SK-N-SH (cell line): ENCODE data around the gene OGFRL1. TPM values are rescaled to one million over a fixed set of nuclear protein-coding genes. Genes with fewer than 3 reads are reported as not detected.

Experiments used
- CTCF ChIA-PET: fragments of 300-600, 350-600 bp; formaldehyde crosslinking; extraction: SDS; loops from one replicate; lab custom pipeline; 2021; lab: Yijun Ruan, JAX
- POLR2A ChIA-PET: fragments of 350-600 bp; sonication (Branson Sonifier 250); formaldehyde crosslinking; extraction: SDS; loops from one replicate; lab custom pipeline; 2020; ENCODE audit warnings: antibody characterized with exemption, inconsistent platforms; lab: Yijun Ruan, JAX
- DNase-seq: peaks from one replicate; pipeline ENCODE4 v3.0.0; 2012
- H2AFZ ChIP-seq: fragments of 200-600 bp; sonication (generic); 2 replicates; pipeline ENCODE4 v1.8.1; 2016; ENCODE audit warnings: antibody characterized with exemption, mild to moderate bottlenecking, low read depth
- H3F3A ChIP-seq: fragments of 200-600 bp; sonication (generic); replicated peaks from 2 replicates; pipeline ENCODE3; 2016; ENCODE audit warnings: antibody characterized with exemption, mild to moderate bottlenecking; ENCODE audit not compliant: insufficient read depth
- H3K27ac ChIP-seq, 2 experiments: fragments of 200-500 bp in 1 of 2; fragments of 200-600 bp in 1 of 2; sonication (Bioruptor generic) in 1 of 2; sonication (generic), shearing (Covaris generic) in 1 of 2; 2 replicates each; pipeline versions ENCODE4 v1.5.1 to v1.6.1; 2014 to 2016; ENCODE audit warnings: low read depth in 2 of 2, inconsistent platforms in 1 of 2, low read length in 1 of 2, mild to moderate bottlenecking in 1 of 2, mixed read lengths in 1 of 2
- H3K27me3 ChIP-seq: fragments of 200-600 bp; sonication (generic), shearing (Covaris generic); 2 replicates; pipeline ENCODE4 v1.6.1; 2016; ENCODE audit warnings: mixed run types; ENCODE audit not compliant: insufficient read depth
- H3K36me3 ChIP-seq, 2 experiments: fragments of 200-500 bp in 1 of 2; fragments of 200-600 bp in 1 of 2; sonication (Bioruptor generic) in 1 of 2; sonication (generic) in 1 of 2; replicated peaks in 1 of 2; 2 replicates each; pipeline versions ENCODE3 to v1.5.1; 2014 to 2016; ENCODE audit warnings: low read length in 1 of 2, mild to moderate bottlenecking in 1 of 2; ENCODE audit not compliant: insufficient read depth in 2 of 2, control insufficient read depth in 1 of 2
- H3K4me1 ChIP-seq, 2 experiments: fragments of 200-500 bp in 1 of 2; fragments of 200-600 bp in 1 of 2; sonication (Bioruptor generic) in 1 of 2; sonication (generic), shearing (Covaris generic) in 1 of 2; 2 replicates each; pipeline versions ENCODE4 v1.5.1 to v1.6.1; 2014 to 2016; ENCODE audit warnings: low read depth in 1 of 2, low read length in 1 of 2, mixed run types in 1 of 2; ENCODE audit not compliant: insufficient read depth in 2 of 2, control insufficient read depth in 1 of 2
- H3K4me2 ChIP-seq: fragments of 200-600 bp; sonication (generic), shearing (Covaris generic); 2 replicates; pipeline ENCODE4 v1.6.1; 2017; ENCODE audit warnings: mixed run types
- H3K4me3 ChIP-seq, 2 experiments: fragments of 200-500 bp in 1 of 2; fragments of 200-600 bp in 1 of 2; sonication (Bioruptor generic) in 1 of 2; sonication (generic), shearing (Covaris generic) in 1 of 2; 2 replicates each; pipeline versions ENCODE4 v1.5.1 to v1.8.1; 2014 to 2016; ENCODE audit warnings: low read depth in 2 of 2, inconsistent platforms in 1 of 2, low read length in 1 of 2, mild to moderate bottlenecking in 1 of 2, mixed read lengths in 1 of 2, moderate library complexity in 1 of 2
- H3K79me2 ChIP-seq: fragments of 200-600 bp; sonication (generic); 2 replicates; pipeline ENCODE4 v1.8.1; 2017; ENCODE audit warnings: mild to moderate bottlenecking; ENCODE audit not compliant: insufficient read depth
- H3K9ac ChIP-seq: fragments of 200-600 bp; sonication (generic); 2 replicates; pipeline ENCODE4 v1.6.1; 2017; ENCODE audit warnings: mixed run types
- H3K9me2 ChIP-seq: fragments of 200-600 bp; sonication (generic); 2 replicates; pipeline ENCODE4 v1.6.1; 2017; ENCODE audit warnings: mixed run types
- H3K9me3 ChIP-seq: fragments of 200-600 bp; sonication (generic); 2 replicates; pipeline ENCODE4 v1.6.1; 2017; ENCODE audit warnings: mixed run types, mild to moderate bottlenecking, moderate library complexity
- H4K20me1 ChIP-seq: fragments of 200-600 bp; sonication (generic); 2 replicates; pipeline ENCODE4 v1.6.1; 2017; ENCODE audit warnings: mild to moderate bottlenecking, mixed run types; ENCODE audit not compliant: insufficient read depth
- EZH2phosphoT487 ChIP-seq: fragments of 200-600 bp; sonication (generic); IDR thresholded peaks from 2 replicates; pipeline ENCODE4 v1.6.1; 2017; ENCODE audit warnings: low read depth, mixed run types, mild to moderate bottlenecking, antibody characterized with exemption, moderate library complexity, borderline replicate concordance
- FOXM1 ChIP-seq: IDR thresholded peaks from 2 replicates; pipeline ENCODE4 v1.4.0; 2012; ENCODE audit warnings: low read depth, mild to moderate bottlenecking
- MXI1 ChIP-seq: IDR thresholded peaks from 2 replicates; pipeline ENCODE4 v1.6.1; 2012; ENCODE audit warnings: mild to moderate bottlenecking, low read depth, low read length, improper control_type of control experiment
- NFIC ChIP-seq: IDR thresholded peaks from 2 replicates; pipeline ENCODE4 v1.4.0; 2012; ENCODE audit warnings: borderline replicate concordance
- RAD21 ChIP-seq: IDR thresholded peaks from 2 replicates; pipeline ENCODE4 v1.6.1; 2012; ENCODE audit warnings: mild to moderate bottlenecking, low read length
- RCOR1 ChIP-seq: fragments of 150-350 bp; IDR thresholded peaks from 2 replicates; pipeline ENCODE4 v1.6.1; 2017; ENCODE audit warnings: antibody characterized with exemption, low read length
- RXRA ChIP-seq: IDR thresholded peaks from 2 replicates; pipeline ENCODE4 v1.4.0; 2012; ENCODE audit warnings: low read depth, mild to moderate bottlenecking, borderline replicate concordance
- YY1 ChIP-seq: IDR thresholded peaks from 2 replicates; pipeline ENCODE4 v1.4.0; 2012; ENCODE audit warnings: low read depth, mild to moderate bottlenecking
- WGBS: methylation state at CpG from one replicate; pipeline ENCODE4 v1.1.6; 2017; ENCODE audit warnings: low lambda C conversion rate; 5-methylcytosine and 5-hydroxymethylcytosine counted together
- polyA plus RNA-seq, 3 experiments: library from polyadenylated mRNA; depleted of rRNA; stranded (reverse); fragments of >200 nt; gene quantifications; 2 replicates each; pipeline ENCODE4 v1.2.3, GENCODE V29; 2012
- TF ChIP-seq, protein P1 (sequence below): IDR thresholded peaks from 2 replicates; pipeline ENCODE4 v1.6.1; 2012; ENCODE audit warnings: mild to moderate bottlenecking, low read depth, low read length, moderate library complexity
- TF ChIP-seq, protein P2 (sequence below): fragments of 150-350 bp; IDR thresholded peaks from 2 replicates; pipeline ENCODE4 v1.6.1; 2016; ENCODE audit warnings: mild to moderate bottlenecking, low read depth, low read length

The OGFRL1 gene
- polyA plus RNA-seq, 1 of the 3 experiments (the other 2 are of a cell fraction): 2.4 TPM

DNA sequence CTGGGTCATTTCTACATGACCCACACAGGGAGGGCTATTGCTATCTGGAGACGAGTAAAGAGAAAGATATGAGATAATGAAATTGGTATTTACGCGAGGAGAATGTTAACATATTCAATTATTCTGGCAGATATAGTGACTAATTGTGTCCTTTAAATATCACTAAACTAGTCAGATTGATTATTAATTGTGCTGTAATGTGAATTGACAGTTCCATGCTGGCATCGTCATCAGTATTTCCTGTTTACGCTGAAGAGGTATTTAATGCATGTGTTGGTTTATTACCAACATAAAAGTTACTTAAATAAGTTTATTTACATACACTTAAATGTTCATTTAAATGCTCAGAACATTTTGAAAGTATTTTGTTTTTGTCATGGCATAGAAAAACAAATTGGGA lies 35.7 kb upstream of the OGFRL1 start (continued):
- TF ChIP-seq, protein P1, sequence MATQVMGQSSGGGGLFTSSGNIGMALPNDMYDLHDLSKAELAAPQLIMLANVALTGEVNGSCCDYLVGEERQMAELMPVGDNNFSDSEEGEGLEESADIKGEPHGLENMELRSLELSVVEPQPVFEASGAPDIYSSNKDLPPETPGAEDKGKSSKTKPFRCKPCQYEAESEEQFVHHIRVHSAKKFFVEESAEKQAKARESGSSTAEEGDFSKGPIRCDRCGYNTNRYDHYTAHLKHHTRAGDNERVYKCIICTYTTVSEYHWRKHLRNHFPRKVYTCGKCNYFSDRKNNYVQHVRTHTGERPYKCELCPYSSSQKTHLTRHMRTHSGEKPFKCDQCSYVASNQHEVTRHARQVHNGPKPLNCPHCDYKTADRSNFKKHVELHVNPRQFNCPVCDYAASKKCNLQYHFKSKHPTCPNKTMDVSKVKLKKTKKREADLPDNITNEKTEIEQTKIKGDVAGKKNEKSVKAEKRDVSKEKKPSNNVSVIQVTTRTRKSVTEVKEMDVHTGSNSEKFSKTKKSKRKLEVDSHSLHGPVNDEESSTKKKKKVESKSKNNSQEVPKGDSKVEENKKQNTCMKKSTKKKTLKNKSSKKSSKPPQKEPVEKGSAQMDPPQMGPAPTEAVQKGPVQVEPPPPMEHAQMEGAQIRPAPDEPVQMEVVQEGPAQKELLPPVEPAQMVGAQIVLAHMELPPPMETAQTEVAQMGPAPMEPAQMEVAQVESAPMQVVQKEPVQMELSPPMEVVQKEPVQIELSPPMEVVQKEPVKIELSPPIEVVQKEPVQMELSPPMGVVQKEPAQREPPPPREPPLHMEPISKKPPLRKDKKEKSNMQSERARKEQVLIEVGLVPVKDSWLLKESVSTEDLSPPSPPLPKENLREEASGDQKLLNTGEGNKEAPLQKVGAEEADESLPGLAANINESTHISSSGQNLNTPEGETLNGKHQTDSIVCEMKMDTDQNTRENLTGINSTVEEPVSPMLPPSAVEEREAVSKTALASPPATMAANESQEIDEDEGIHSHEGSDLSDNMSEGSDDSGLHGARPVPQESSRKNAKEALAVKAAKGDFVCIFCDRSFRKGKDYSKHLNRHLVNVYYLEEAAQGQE: no peak
- TF ChIP-seq RXRA (no peak), YY1 (no peak), FOXM1 (no peak)

DNA sequence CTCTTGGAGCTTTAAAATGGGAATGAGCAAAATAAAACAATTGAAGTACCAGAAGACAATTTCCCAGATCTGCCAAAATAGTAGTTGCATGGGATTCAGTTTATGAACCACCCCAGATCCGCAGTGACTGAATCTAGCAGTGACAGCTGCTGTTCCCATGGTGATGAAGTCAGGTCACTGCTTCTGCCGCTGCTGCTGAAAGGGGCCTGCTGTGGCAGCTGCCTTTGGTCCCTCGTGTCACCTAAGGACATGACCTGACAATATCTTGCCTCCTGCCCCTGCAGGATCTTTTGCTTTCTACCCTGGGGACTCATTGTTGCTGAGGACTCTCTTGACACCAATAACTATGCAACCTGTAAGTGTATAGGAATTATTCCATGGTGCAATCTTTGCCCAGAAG lies 34.3 kb upstream of the OGFRL1 start:
- no peak overlapping the region for H3K4me2 ChIP-seq
- no peak overlapping the region for H3K4me3 ChIP-seq
- H3F3A ChIP-seq: peaks cover 15% of the 10 kb centered on the region
- H4K20me1 ChIP-seq: no peaks in the 10 kb centered on the region
- H3K27me3 ChIP-seq: no peaks in the 10 kb centered on the region
- WGBS: 24% methylated on average over 3 of the region's 3 CpGs
- H3K79me2 ChIP-seq: no peaks in the 10 kb centered on the region
- H3K4me1 ChIP-seq: peaks cover 10 to 15% of the 10 kb centered on the region in 2 experiments; a peak in 3 of 4 replicates
- no peaks in the 10 kb centered on the region for H3K9me2 ChIP-seq
- no peak overlapping the region for H2AFZ ChIP-seq
- H3K36me3 ChIP-seq: no peaks in the 10 kb centered on the region
- no peak overlapping the region for H3K9ac ChIP-seq
- H3K9me3 ChIP-seq: no peaks in the 10 kb centered on the region
- H3K27ac ChIP-seq: no peak overlapping the region; a peak in 1 of 4 replicates
- ChIA-PET CTCF (interaction anchor here (0.7 to 1.5 kb wide), 3 partner anchors 24 to 35 kb away, joined by 3 to 6 read pairs (median 3); partner anchors contain the start of gene OGFRL1), POLR2A (interaction anchor here (1.0 kb wide), 1 partner anchor 34 kb away, joined by 3 read pairs; the partner anchor contains the start of gene OGFRL1)
- TF ChIP-seq RCOR1 (no peak), RAD21 (no peak), EZH2phosphoT487 (no peak), MXI1 (peak; percentile 59; the same call in 1 of the 2 replicates), YY1 (no peak), NFIC (no peak)
- TF ChIP-seq, protein P1: no peak
- TF ChIP-seq, protein P2, sequence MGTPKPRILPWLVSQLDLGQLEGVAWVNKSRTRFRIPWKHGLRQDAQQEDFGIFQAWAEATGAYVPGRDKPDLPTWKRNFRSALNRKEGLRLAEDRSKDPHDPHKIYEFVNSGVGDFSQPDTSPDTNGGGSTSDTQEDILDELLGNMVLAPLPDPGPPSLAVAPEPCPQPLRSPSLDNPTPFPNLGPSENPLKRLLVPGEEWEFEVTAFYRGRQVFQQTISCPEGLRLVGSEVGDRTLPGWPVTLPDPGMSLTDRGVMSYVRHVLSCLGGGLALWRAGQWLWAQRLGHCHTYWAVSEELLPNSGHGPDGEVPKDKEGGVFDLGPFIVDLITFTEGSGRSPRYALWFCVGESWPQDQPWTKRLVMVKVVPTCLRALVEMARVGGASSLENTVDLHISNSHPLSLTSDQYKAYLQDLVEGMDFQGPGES: no peak
- DNase-seq: peak; percentile 76
